H1 (cell line): ENCODE measurements around the gene ADM5. TPM values are rescaled to one million over a fixed set of nuclear protein-coding genes. Genes with fewer than 3 reads are reported as not detected.
A peak's percentile ranks its signal among the peaks of the same experiment; 100 is the strongest.

ENCODE experiments used
- ATF2 ChIP-seq: IDR thresholded peaks from 2 replicates; pipeline ENCODE4 v1.6.1; 2012; ENCODE audit warnings: low read length, inconsistent platforms
- FOSL1 ChIP-seq: IDR thresholded peaks from 2 replicates; pipeline ENCODE4 v1.6.1; 2011; ENCODE audit warnings: mild to moderate bottlenecking, low read depth, low read length, moderate library complexity; ENCODE audit not compliant: insufficient read depth
- SIN3A ChIP-seq, 2 experiments: IDR thresholded peaks in 1 of 2; conservative IDR thresholded peaks in 1 of 2; 2 replicates each; pipeline ENCODE4 v1.6.1; 2011 to 2012; ENCODE audit warnings: low read length in 2 of 2, improper control_type of control experiment in 1 of 2, low read depth in 1 of 2, mild to moderate bottlenecking in 1 of 2
- SUZ12 ChIP-seq: fragments of 200-600 bp; sonication (generic); IDR thresholded peaks from 2 replicates; pipeline ENCODE4 v1.6.1; 2012; ENCODE audit warnings: mild to moderate bottlenecking, inconsistent platforms, low read length, moderate library complexity, mixed read lengths
- polyA plus RNA-seq, 7 experiments: library from polyadenylated mRNA; depleted of rRNA in 3 of 7; stranded (reverse) in 5 of 7; unstranded in 2 of 7; fragments of >200 nt in 5 of 7; fragments of 200-250 nt in 2 of 7; gene quantifications; 1 replicate in 5 of 7; 2 replicates in 1 of 7; 4 replicates in 1 of 7; pipeline versions ENCODE4 v1.2.1 to v1.2.3, GENCODE V29; 2011 to 2013; ENCODE audit warnings: missing spikeins in 2 of 7, mixed read lengths in 2 of 7
- total RNA-seq: library from RNA; stranded (reverse); fragmentation: NEBNext Ultra II Directional; extraction: Animal tissue kit (Norgen Biotek cat#: 25700); gene quantifications from 2 replicates; pipeline ENCODE4 v1.2.1, GENCODE V29; 2021
- TF ChIP-seq, protein P1 (sequence below): IDR thresholded peaks from 2 replicates; pipeline ENCODE4 v1.6.1; 2011; ENCODE audit warnings: low read depth, mild to moderate bottlenecking, low read length; ENCODE audit not compliant: insufficient read depth

The ADM5 gene
- total and polyA plus RNA-seq, 2 of the 8 experiments (the other 6 are each of a cell fraction or from before 2014, with no cell fraction given): 2.5 to 2.6 TPM

- TF ChIP-seq SIN3A (conservative IDR thresholded peaks at IDR 0.05 in 1 of 2, IDR thresholded peaks at IDR 0.05 in 1 of 2; ENCODE audit: low read depth in 1 of 2, low read length in 2 of 2) (no peak), ATF2 (0 out of 2 replicates have a peak, but pooled peaks have one; percentile 8), SUZ12 (no peak), FOSL1 (no peak)
- TF ChIP-seq, protein P1, sequence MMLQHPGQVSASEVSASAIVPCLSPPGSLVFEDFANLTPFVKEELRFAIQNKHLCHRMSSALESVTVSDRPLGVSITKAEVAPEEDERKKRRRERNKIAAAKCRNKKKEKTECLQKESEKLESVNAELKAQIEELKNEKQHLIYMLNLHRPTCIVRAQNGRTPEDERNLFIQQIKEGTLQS: no peak
These were observed 773 bp downstream of the ADM5 start (continued) for GRCh38 chr19:49690079-49690655.
